Measurements from ENCODE around the gene ANAPC15.
A peak's percentile ranks its signal among the peaks of the same experiment; 100 is the strongest.

The ANAPC15 gene

GRCh38 chr11:72067266-72067665 is 45.2 kb downstream of the ANAPC15 start:
- Histone ChIP-seq H3K9ac (ENCODE audit: low read length) (no peak overlapping the region), H3K27ac (ENCODE audit: low read depth, low read length, poor library complexity, severe bottlenecking) (no peak overlapping the region), H3K9me3 (ENCODE audit: low read length) (no peaks in the 10 kb centered on the region), H3F3A (ENCODE audit: insufficient read depth, low read length) (no peaks in the 10 kb centered on the region), H3K36me3 (ENCODE audit: insufficient read depth, low read length) (peaks cover 41% of the 10 kb centered on the region), H3K4me2 (ENCODE audit: low read length) (no peak overlapping the region), H3K79me2 (ENCODE audit: insufficient read depth, low read length) (peaks cover 54% of the 10 kb centered on the region), H4K20me1 (ENCODE audit: insufficient read depth, low read length) (no peaks in the 10 kb centered on the region), H3K27me3 (ENCODE audit: insufficient read depth, low read length) (no peaks in the 10 kb centered on the region), H2AFZ (ENCODE audit: low read length) (no peak overlapping the region), H3K4me1 (ENCODE audit: insufficient read depth, low read length, severe bottlenecking) (peaks cover 34% of the 10 kb centered on the region), H3K4me3 (ENCODE audit: low read depth, low read length, poor library complexity, severe bottlenecking) (no peak overlapping the region), H3K9me2 (ENCODE audit: low read depth, low read length) (no peaks in the 10 kb centered on the region)
- TF ChIP-seq, protein P1, sequence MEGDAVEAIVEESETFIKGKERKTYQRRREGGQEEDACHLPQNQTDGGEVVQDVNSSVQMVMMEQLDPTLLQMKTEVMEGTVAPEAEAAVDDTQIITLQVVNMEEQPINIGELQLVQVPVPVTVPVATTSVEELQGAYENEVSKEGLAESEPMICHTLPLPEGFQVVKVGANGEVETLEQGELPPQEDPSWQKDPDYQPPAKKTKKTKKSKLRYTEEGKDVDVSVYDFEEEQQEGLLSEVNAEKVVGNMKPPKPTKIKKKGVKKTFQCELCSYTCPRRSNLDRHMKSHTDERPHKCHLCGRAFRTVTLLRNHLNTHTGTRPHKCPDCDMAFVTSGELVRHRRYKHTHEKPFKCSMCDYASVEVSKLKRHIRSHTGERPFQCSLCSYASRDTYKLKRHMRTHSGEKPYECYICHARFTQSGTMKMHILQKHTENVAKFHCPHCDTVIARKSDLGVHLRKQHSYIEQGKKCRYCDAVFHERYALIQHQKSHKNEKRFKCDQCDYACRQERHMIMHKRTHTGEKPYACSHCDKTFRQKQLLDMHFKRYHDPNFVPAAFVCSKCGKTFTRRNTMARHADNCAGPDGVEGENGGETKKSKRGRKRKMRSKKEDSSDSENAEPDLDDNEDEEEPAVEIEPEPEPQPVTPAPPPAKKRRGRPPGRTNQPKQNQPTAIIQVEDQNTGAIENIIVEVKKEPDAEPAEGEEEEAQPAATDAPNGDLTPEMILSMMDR (IDR thresholded peaks at IDR 0.05; ENCODE audit: low read length), result no peak

DNA sequence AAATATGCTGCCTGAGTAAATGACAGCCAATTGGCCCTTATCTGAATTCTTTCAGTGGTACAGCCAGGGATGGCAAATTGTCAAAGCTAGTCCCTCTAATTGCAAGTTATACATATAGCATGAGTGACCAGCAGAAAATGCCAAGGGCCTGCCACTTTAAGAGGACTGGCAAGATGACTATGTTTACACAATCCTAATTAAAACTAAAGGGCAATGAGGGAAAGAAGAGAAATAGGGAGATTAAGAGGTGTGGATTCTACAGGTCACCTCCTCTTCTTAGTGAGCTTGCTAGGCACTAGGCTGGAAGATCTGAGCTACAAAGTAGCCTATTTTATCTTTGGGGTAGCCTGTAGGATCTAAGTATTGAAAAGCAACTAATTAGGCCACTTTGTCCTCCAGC is 45.6 kb downstream of the ANAPC15 start:
- H3K4me3 ChIP-seq (ENCODE audit: low read depth, low read length, poor library complexity, severe bottlenecking), result no peak overlapping the region
- peaks cover 34% of the 10 kb centered on the region for H3K4me1 ChIP-seq (ENCODE audit: insufficient read depth, low read length, severe bottlenecking)
- H2AFZ ChIP-seq (ENCODE audit: low read length), result no peak overlapping the region
- no peak overlapping the region for H3K4me2 ChIP-seq (ENCODE audit: low read length)
- no peaks in the 10 kb centered on the region for H4K20me1 ChIP-seq (ENCODE audit: insufficient read depth, low read length)
- no peaks in the 10 kb centered on the region for H3K27me3 ChIP-seq (ENCODE audit: insufficient read depth, low read length)
- H3K9me3 ChIP-seq (ENCODE audit: low read length), result no peaks in the 10 kb centered on the region
- peaks cover 50% of the 10 kb centered on the region for H3K79me2 ChIP-seq (ENCODE audit: insufficient read depth, low read length)
- H3K36me3 ChIP-seq (ENCODE audit: insufficient read depth, low read length), result peaks cover 41% of the 10 kb centered on the region
- TF ChIP-seq, protein P1 (IDR thresholded peaks at IDR 0.05; ENCODE audit: low read length), result no peak
- TF ChIP-seq EZH2 (IDR thresholded peaks at IDR 0.05; ENCODE audit: borderline replicate concordance, low read length), result no peak
- no peak overlapping the region for H3K27ac ChIP-seq (ENCODE audit: low read depth, low read length, poor library complexity, severe bottlenecking)
- no peaks in the 10 kb centered on the region for H3K9me2 ChIP-seq (ENCODE audit: low read depth, low read length)
- H3K9ac ChIP-seq (ENCODE audit: low read length), result no peak overlapping the region
- H3F3A ChIP-seq (ENCODE audit: insufficient read depth, low read length), result no peaks in the 10 kb centered on the region

GRCh38 chr11:72061739-72062396 is 50.6 kb downstream of the ANAPC15 start:
- H2AFZ ChIP-seq (ENCODE audit: low read length), result no peak overlapping the region
- peaks cover 26% of the 10 kb centered on the region for H3K79me2 ChIP-seq (ENCODE audit: insufficient read depth, low read length)
- H3K27me3 ChIP-seq (ENCODE audit: insufficient read depth, low read length), result no peaks in the 10 kb centered on the region
- peaks cover 39% of the 10 kb centered on the region for H3K36me3 ChIP-seq (ENCODE audit: insufficient read depth, low read length)
- peak overlapping the region; percentile 38 for H3K27ac ChIP-seq (ENCODE audit: low read depth, low read length, poor library complexity, severe bottlenecking)
- peak overlapping the region; percentile 5; the same call in 1 of the 2 replicates for H3K4me2 ChIP-seq (ENCODE audit: low read length)
- H3K9ac ChIP-seq (ENCODE audit: low read length), result no peak overlapping the region; the same call in 1 of the 2 replicates
- no peaks in the 10 kb centered on the region for H3F3A ChIP-seq (ENCODE audit: insufficient read depth, low read length)
- no peaks in the 10 kb centered on the region for H3K9me3 ChIP-seq (ENCODE audit: low read length)
- TF ChIP-seq, protein P1 (IDR thresholded peaks at IDR 0.05; ENCODE audit: low read length), result no peak
- no peak for TF ChIP-seq EZH2 (IDR thresholded peaks at IDR 0.05; ENCODE audit: borderline replicate concordance, low read length)
- peaks cover 7% of the 10 kb centered on the region for H3K4me1 ChIP-seq (ENCODE audit: insufficient read depth, low read length, severe bottlenecking)
- H3K9me2 ChIP-seq (ENCODE audit: low read depth, low read length), result no peaks in the 10 kb centered on the region
- H3K4me3 ChIP-seq (ENCODE audit: low read depth, low read length, poor library complexity, severe bottlenecking), result no peak overlapping the region
- H4K20me1 ChIP-seq (ENCODE audit: insufficient read depth, low read length), result no peaks in the 10 kb centered on the region

Measured in OCI-LY1 (cell line).